Frontal cortex (tissue), 4 donors: ENCODE measurements around the gene HIP1R. TPM values are rescaled to one million over a fixed set of nuclear protein-coding genes. Genes with fewer than 3 reads are reported as not detected.
"Not testable (repeated sequence)": the region's sequence is repeated elsewhere in the genome, so short reads cannot be mapped to it uniquely, and the experiment has no call there.

ENCODE experiments used
- DNase-seq, 2 donors: peaks; one replicate each; pipeline ENCODE4 v3.0.0; 2012; ENCODE audit warnings: low spot score in 2 of 2
- FAIRE-seq: peaks from 2 replicates; lab custom pipeline; 2012; peaks lifted over from hg19 to GRCh38; lab: Jason Lieb, UNC
- total RNA-seq: library from RNA; depleted of rRNA; stranded (reverse); fragments of >200 nt; gene quantifications from one replicate; pipeline ENCODE4 v1.2.3, GENCODE V29; 2014
- donor health status: control.
- donor health status: control.
- donor health status: control.

The HIP1R gene
- total RNA-seq, 1 donor from 2014 or later, result 88.0 TPM

DNA sequence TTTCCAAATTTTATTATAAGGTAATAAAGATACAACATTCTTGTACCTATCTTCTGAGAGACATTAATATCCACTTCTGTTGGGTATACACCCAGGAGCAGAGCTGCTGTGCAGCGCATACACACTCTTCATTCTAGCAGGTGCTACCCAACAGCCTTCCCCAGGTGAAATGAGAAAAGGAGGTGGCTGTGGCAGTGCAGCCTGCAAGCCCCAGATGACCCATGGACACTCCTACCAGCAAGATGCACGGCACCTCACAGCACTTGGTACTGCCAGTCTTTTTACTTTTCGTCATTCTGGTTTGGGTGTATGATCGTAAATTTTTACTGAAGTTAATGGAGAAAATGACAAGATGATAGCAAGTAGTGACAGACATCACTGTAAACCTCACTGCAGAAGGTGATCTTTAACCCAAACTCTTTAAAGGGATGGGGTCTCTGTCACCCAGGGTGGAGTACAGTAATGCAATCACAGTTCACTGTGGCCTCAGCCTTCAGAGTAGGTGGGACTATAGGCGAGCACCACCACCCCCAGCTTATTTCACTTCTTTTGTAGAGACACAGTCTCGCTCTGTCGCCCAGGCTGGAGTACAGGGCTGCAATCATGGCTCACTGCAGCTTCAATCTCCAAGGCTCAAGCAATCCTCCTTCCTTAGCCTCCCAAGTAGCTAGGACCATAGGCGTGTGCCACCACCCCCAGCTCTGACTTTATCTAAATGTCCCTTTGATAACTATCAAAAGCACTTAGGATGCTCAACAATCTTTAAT is 34.1 kb downstream of the HIP1R start:
- no peak for DNase-seq
- FAIRE-seq, result no peak

DNA sequence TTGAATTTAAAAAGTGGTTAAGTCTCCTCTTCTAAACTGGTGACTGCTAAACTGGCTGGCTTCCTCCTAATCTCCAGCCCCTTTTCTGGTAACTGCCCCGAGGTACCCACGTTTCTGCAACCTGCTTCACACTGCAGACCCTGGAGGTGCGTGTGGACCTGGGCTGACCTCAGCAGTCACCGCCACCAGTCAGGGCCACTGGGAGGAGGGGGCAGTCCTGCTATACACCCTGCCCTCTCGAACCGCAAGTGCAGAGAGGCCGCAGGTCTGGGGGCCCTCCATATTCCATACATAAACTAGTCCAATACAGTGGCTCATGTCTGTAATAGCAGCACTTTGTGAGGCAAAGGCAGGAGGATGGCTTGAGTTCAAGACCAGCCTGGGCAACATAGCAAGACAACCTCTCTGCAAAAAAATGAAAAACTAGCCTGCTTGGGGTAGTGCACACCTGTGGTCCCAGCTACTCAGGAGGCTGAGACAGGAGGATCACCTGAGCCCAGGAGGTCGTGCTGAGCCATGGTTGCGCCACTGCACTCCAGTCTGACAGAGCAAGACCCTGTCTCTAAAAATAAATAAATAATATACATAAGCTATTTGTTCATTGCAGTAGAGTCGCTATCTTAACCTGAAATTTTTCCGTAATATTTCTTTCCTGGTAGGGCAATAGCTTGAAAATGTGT is 35.0 kb downstream of the HIP1R start:
- FAIRE-seq, result no peak

DNA sequence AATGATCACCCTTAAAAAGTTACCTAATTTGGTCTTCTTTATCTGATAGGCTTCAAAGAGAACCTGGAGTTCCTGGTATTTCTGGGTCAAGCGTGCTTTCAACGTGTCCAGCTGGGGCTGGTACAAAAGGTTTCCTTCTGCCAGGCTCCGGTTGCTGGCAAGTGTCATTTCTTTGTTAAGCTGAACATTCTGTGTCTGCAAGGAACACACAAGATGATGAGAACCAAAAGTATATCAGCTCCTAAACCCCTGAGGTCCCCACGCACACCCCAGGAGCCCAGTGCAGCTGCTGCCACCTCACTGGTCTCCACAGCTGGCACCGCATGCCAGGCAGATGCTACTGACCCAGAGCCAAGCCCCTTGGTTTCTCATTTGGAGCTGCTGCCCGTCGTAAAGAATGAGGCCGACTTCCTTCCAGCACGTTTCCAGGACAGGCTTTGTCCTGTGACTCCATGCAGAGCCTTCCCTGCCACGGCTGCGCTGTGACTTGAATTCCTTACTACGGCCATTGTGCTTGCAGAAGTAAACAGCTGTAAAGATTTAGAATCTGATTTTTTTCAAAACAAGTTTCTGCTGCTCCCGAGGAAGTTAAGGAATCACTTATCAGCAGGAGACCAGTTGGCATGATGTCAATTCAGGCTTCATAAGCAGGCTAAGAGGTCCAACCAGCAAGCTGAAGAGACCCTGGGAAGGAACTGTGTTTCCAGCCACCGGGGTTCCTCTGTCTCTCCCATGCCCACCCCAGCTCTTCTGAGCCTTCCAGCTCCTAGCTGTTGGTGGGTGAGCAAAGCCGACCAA is 35.8 kb downstream of the HIP1R start:
- FAIRE-seq (no peak), DNase-seq (peak in 1 of 2 donors; percentile 28)

More for the DNA sequence above, 35.0 kb downstream of the HIP1R start:
- no peak for DNase-seq

DNA sequence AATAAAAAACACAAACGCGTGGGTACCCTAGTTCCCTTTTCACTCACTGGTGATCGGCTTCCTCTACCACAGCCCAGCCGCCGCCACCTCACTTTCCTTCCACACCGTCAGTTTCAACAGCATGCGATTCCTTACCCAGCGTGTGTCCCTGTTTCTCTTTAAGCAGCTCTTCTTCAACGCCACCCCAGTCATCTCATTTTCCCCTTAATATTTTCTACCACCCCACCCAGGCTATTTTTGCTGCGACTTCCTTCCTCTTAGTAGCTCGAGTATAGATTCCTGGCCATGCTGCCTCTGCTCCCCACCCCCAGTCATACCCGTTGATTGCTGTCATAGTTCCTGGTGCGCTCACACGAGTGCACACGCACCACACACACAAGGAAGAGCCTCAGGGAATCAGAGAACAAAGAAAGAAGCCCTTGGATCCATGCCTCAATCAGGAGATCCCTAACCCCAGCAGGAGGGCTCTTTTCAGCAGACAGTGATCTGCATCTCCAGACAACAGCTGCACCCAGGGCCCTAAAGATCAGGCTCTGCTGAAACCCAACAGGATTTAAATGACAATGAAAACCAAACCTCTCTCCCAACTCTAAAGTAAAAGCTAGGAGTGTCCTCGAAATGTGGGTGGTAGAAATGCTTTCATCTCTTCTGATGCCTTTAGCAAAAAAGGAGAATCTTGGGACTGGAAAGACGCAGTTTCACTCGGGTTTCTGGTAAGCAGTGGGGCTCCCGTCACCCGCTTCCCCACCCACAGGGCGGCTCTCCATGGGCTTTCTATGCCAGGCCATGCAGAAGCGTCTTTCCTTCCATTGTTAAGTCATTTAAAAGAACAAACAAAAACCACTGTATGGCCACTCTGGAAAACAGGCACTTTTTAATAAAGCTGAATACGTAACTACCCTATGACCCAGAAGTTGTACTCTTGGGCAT is 36.9 kb downstream of the HIP1R start:
- no peak for FAIRE-seq
- DNase-seq, result peak; percentile 44 to 49

DNA sequence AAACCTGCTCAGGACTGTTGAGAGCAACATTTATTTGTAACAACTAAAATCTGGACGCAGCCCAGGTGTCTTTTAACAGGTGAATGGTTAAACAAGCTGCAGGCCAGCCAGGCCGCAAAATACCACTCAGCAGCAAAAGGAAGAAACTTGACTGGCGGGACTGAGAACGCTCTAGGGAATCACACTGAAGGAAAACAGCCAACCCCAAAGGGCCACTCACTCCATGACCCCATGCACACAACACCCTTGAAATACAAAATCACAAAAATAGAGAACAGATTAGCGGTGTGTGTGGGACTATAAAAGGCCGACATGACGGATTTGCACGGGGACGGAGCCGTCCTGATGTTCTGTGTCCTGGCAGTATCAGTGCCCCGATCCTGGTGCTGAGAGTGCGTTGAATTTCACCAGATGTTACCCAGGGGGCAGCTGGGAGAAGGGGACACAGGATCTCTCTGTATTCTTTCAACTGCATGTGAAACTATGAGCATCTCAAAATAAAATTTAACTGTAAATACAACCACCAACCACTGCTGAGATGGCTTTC is 37.6 kb downstream of the HIP1R start:
- DNase-seq, result no peak
- no peak for FAIRE-seq

DNA sequence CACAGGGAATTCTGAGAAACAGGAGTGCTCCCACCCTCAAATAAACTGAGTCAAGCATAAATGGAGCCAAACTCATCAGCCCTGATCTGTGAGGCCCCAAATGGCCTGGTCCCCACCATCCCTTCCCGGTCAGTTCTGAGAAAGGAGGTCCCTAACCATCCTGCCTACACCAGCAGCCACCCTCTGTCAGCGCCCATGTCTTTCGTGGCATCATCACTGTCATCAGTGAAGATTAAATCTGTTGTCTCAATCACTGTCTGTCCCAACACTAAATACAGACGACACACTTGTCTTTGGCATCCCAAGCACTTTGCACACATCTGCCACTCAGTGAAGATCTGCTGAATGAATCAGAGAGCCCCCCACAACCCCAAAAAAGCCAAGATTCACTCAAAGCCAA is 38.3 kb downstream of the HIP1R start:
- FAIRE-seq (no peak), DNase-seq (no peak)

DNA sequence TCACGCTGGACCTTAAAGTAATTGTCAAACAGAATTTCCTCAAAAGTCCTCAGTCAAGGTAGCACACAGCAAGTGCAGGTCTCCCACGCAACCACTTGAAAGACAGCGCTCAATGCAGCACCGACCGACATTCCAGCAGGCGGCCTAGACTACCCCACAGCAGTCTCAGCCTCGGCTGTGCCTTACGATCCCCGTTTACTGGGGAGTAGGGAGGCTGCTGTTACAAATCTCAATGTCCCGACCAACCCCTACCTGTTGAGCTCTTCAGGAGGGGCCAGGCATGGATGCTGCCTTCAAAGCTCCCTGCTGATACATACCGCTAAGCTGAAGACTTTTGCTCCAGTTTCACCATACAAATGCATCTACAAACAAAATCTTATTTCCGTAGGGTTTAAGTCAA is 38.8 kb downstream of the HIP1R start:
- no peak for DNase-seq
- no peak for FAIRE-seq

DNA sequence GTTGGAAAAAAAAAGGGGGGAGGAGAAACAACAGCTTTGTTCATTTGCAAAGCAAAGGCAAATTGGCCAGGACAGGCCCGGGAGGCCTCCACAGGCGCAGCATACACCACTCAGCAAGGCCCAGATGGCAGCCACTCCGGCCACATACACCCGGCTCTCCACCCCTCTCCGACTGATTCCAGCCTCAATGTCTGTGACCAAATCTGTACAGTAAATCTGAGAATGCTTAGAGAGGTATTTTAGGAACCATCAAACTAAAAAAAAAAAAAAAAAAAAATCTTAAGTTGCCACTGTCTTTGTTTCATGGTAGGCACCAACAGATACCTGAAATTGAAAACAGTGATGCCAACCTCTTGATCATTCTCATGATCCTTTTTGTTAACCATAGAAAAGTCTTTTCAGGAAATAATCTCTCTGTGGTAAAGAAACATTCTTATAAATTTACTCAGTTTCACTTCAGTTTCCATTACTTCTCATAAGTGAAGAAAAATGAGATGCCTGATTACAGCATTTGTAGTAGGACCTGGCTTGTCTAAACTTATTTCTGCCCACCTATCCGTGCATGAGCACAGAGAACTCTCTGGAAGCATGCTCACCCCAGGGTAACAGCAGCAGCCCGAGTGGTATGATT is 40.4 kb downstream of the HIP1R start:
- FAIRE-seq (no peak), DNase-seq (no peak)

DNA sequence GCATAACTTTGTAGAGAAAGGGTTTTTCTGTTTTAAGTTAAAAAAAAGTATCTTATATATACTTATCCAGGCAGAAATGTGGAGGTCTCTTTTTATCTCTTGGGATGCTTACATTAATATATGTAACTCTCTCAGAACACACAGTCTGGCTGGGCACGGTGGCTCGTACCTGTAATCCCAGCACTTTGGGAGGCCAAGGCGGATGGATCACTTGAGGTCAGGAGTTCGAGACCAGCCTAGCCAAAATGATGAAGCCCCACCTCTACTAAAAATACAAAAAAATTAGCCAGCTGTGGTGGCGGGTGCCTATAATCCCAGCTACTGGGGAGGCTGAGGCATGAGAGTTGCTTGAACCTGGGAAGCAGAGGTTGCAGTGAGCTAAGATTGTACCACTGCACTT is 41.0 kb downstream of the HIP1R start:
- not testable (repeated sequence) for DNase-seq, FAIRE-seq

DNA sequence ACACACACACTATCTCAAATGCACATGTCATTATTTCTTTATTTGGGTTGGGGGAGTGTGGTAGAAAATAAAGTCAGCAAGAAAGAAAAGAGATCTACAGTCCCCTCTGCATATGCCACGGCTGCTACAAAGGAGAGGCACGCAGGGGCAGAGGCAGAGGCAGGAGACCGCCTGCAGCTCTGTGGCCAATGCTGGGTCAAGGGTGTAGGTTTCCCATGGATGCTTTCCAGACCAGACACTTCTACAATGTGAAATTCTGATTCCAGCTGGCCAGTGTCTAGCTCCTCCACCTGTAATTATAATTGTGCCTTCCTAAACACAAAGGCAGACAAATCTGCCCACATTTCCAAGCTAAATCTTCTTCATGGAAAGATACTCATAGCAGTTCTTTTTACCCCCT is 41.5 kb downstream of the HIP1R start:
- FAIRE-seq (no peak), DNase-seq (no peak)

DNA sequence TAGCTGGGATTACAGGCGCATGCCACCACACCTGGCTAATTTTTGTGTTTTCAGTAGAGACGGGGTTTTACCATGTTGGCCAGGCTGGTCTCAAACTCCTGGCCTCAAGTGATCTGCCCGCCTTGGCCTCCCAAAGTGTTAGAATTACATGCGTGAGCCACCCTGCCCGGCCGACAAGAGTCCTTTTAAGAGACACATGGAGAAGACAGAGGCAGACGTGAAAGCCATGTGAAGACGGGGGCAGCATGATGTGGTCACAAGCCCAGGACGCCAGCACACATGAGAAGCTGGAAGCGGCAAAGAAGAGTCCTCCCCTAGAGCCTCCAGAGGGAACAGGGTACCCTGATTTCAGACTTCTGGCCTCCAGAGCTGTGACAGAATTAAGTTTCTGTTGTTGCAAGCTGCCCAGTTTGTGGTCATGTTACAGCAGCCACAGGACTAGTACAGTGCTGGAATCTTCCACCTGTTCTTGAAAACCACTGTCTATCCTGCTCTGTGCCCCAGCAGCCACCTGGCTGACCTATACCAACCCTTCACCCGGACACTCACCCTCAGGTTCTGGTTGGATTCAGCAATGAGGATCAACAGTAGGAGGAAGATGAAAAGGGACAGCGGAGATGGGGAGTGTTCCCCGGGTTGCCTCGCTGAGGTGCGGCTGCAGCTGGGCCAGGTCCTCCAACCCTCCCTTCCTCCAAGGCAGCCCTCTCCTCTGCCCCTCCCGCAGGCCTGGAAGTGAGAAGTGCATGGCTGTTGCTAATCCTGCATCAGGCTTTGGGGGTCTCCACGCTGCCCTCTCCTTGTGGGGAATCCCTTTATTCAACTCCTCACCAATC is 43.7 kb downstream of the HIP1R start:
- DNase-seq, result no peak
- FAIRE-seq, result no peak

DNA sequence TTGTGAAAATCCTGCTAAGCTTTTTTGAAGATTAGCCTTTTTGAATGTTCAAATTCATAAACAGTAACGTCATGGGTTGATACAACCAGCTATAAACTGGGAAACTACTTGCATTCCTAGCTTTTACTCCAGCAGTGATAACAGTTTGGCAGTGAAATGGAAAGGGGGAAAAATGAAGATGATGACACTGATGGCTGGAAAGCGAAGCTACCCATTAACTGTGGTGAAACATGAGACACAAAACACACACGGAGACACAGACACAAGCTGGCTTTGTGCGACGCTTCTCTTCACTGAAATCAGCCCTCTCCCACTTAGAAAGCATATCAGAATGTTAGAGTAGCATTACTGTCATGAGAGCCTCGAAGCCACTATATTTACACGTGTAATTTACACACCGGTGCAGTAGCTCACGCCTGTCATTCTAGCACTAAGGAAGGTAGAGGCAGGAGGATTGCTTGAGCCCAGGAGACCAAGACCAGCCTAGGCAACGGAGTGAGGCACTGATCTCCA is 45.0 kb downstream of the HIP1R start:
- DNase-seq, result no peak
- FAIRE-seq, result no peak

DNA sequence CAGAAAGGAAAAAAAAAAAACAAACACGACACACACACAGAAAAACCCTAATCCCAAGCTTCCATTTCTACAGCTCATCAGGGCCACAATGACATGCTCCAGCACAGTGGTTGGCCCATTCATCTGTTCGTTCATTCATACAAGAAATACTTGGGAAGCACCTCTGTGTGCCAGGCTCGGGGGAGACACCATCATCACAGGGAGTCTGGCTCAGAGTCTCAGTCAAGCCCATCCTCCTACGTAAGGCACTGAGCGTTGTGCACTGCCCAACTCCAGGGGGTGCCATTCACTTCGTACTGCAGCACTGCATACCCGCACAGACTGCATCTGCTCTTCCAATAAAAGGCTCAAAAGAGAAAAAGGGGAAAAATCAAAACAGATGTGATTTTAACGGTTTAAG is 45.4 kb downstream of the HIP1R start:
- DNase-seq (peak; percentile 44 to 60), FAIRE-seq (no peak)

DNA sequence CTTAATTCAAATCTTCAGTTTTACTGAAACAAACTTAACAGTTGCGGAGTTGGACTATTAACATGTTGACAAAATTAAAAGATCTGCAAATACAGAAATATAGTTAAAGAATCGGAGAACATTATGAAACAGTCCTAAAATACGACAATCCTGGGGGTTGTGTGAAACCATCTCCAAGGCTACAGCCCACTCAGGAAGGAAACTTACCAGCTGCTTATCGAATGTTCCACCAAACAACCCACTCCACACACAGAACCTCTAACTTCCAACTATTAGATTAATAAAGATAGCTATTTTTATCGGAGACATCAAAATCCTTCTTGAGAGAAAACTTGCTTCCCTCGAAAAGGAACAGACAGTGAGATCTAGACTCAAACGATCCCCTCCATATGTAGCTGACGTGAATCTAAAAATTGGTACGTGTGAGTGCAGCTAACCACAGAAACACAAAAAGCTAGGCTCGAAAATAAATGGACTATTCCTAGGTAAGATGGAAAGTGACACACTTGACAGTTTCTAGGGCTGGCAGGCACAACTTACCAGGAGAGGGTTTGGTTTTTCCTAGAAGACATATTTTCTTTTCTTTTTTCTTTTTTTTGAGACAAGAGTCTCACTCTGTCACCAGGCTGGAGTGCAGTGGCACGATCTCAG is 47.8 kb downstream of the HIP1R start:
- no peak for FAIRE-seq
- DNase-seq, result no peak

DNA sequence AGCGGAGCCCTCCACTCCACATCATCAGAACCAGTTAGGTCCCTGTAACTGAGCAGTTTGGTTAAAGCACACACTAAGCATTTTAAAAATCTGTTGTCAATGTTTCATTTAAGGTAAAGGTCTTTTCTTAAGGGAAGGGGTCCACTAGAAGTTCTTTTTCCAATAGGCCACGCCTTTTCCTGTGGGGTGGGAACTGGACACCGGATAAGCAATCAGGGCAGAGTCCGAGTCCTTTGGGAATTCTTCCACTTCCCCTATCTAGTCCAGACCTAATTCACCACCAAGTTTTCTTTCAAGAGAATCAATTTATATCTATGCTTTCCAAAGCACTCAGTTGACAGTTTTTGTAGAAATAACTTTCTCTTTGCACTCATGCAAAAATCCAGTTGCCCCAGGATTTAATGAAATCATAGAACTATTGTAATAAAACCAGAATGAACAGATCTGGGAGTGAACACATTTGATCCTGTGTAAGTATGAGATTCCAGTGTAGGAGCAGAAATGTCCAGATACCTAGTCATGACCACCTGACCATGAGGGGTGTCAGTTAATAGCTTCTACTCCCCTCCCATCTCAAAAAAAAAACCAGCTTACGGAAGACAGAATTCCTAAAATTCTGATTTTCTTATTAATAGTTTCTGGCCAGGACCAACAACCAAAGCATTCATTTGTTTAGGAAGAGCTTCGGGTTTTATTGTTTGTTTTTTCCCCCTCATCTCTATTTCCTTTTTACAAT is 49.0 kb downstream of the HIP1R start:
- FAIRE-seq (no peak), DNase-seq (no peak)

DNA sequence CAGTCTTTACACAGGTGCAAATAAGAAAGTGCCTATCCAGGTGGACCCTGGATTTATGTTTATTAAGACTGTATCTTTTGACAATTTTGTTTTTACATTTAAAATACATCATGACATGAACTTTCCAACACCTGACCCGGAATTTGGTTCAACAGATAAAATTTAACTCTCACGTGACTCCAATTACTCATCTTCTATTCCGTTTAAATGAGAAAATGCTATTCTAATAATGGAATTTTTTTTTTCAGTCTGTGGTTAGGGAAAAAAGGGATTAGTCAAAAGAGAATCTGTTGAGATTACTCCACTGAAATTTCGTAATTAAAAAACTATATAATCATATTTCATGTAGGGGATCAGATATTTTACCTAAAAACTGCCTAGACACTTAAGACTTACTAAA is 49.6 kb downstream of the HIP1R start:
- FAIRE-seq, result no peak
- DNase-seq, result no peak

DNA sequence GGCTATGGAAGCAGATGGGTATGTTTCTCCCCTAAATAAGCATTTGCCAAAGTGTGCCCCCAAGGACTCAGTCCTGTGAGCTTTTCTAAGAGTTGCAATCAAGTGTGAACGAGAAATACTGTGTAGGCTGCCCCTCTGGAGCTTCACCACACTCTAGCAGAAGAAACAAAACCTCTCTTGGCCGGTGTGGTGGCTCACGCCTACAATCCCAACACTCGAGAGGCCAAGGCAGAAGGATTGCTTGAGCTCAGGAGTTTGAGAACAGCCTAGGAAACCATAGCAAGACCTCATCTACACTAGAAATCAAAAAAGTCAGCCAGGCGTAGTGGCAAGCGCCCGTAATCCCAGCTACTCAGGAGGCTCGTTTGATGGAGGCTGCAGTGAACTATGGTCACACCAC is 50.9 kb downstream of the HIP1R start:
- DNase-seq, result no peak
- FAIRE-seq, result no peak
